ENCODE measurements around the gene BOLA3.

GRCh38 chr2:74147727-74148456, at the start of gene BOLA3:
- TF ChIP-seq, protein P1, sequence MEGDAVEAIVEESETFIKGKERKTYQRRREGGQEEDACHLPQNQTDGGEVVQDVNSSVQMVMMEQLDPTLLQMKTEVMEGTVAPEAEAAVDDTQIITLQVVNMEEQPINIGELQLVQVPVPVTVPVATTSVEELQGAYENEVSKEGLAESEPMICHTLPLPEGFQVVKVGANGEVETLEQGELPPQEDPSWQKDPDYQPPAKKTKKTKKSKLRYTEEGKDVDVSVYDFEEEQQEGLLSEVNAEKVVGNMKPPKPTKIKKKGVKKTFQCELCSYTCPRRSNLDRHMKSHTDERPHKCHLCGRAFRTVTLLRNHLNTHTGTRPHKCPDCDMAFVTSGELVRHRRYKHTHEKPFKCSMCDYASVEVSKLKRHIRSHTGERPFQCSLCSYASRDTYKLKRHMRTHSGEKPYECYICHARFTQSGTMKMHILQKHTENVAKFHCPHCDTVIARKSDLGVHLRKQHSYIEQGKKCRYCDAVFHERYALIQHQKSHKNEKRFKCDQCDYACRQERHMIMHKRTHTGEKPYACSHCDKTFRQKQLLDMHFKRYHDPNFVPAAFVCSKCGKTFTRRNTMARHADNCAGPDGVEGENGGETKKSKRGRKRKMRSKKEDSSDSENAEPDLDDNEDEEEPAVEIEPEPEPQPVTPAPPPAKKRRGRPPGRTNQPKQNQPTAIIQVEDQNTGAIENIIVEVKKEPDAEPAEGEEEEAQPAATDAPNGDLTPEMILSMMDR (IDR thresholded peaks at IDR 0.05; ENCODE audit: low read depth, low read length), result peak; percentile 52
- peak; percentile 65 for TF ChIP-seq POLR2A (IDR thresholded peaks at IDR 0.05; ENCODE audit: extremely low read depth, insufficient read length)
- peak; percentile 13 for TF ChIP-seq MAX (IDR thresholded peaks at IDR 0.05; ENCODE audit: low read depth, low read length)

All from NB4 (cell line).